Naive thymus-derived CD4-positive, alpha-beta T cell (primary cell): ENCODE measurements around the gene DTNB. TPM values are rescaled to one million over a fixed set of nuclear protein-coding genes. Genes with fewer than 3 reads are reported as not detected.
A peak's percentile ranks its signal among the peaks of the same experiment; 100 is the strongest.

Experiments used
- ATAC-seq: fragments of 150-1000 bp; cut with Tn5 transposase; 2 replicates; pipeline ENCODE4 v1.10.0; 2021; ENCODE audit warnings: mild to moderate bottlenecking, moderate library complexity
- CTCF ChIA-PET: fragments of 350-600 bp; sonication (Branson Sonifier 250); formaldehyde crosslinking; loops from one replicate; lab custom pipeline; 2021; ENCODE audit warnings: antibody characterized with exemption; lab: Charles Lee
- POLR2A ChIA-PET: fragments of 350-600 bp; sonication (Branson Sonifier 250); formaldehyde crosslinking; loops from one replicate; lab custom pipeline; 2021; ENCODE audit warnings: antibody characterized with exemption, inconsistent platforms; lab: Charles Lee
- DNase-seq, 9 donors: peaks; one replicate each; pipeline versions ENCODE4 v3.0.0 to v3.0.0-alpha.2; 2020 to 2022; ENCODE audit warnings: mixed read lengths in 1 of 9
- H3K27ac ChIP-seq: one replicate; pipeline ENCODE4 v1.7.0; 2013; ENCODE audit warnings: mild to moderate bottlenecking, low read depth, low read length, moderate library complexity
- H3K27me3 ChIP-seq, 2 donors: one replicate each; pipeline ENCODE4 v1.7.0; 2013; ENCODE audit warnings: low read length in 2 of 2, mild to moderate bottlenecking in 2 of 2, moderate library complexity in 2 of 2; ENCODE audit not compliant: control insufficient read depth in 2 of 2, insufficient read depth in 2 of 2
- H3K36me3 ChIP-seq, 3 experiments: 1 replicate in 2 of 3; 2 replicates in 1 of 3; pipeline ENCODE4 v1.7.0; 2013; ENCODE audit warnings: low read length in 3 of 3, mild to moderate bottlenecking in 3 of 3, moderate library complexity in 1 of 3; ENCODE audit not compliant: insufficient read depth in 3 of 3, control insufficient read depth in 2 of 3
- H3K4me1 ChIP-seq, 2 donors: one replicate each; pipeline ENCODE4 v1.7.0; 2013; ENCODE audit warnings: low read length in 2 of 2, mild to moderate bottlenecking in 2 of 2, moderate library complexity in 1 of 2; ENCODE audit not compliant: control insufficient read depth in 2 of 2, insufficient read depth in 2 of 2
- H3K4me3 ChIP-seq: 2 replicates; pipeline ENCODE4 v1.7.0; 2013; ENCODE audit warnings: mild to moderate bottlenecking, low read length
- H3K9me3 ChIP-seq, 3 experiments: 1 replicate in 2 of 3; 2 replicates in 1 of 3; pipeline ENCODE4 v1.7.0; 2013; ENCODE audit warnings: low read length in 3 of 3; ENCODE audit not compliant: control insufficient read depth in 2 of 3
- H3K27ac Mint-ChIP-seq, 9 donors: one replicate each; pipeline ENCODE4 v1.8.0; 2020 to 2022; ENCODE audit warnings: mixed read lengths in 9 of 9, mild to moderate bottlenecking in 8 of 9, moderate library complexity in 5 of 9, inconsistent platforms in 2 of 9
- H3K27me3 Mint-ChIP-seq, 5 donors: one replicate each; pipeline ENCODE4 v1.8.0; 2021 to 2022; ENCODE audit warnings: mixed read lengths in 5 of 5, mild to moderate bottlenecking in 1 of 5
- H3K36me3 Mint-ChIP-seq, 5 donors: one replicate each; pipeline ENCODE4 v1.8.0; 2020 to 2022; ENCODE audit warnings: mixed read lengths in 5 of 5, mild to moderate bottlenecking in 3 of 5, inconsistent platforms in 1 of 5
- H3K4me1 Mint-ChIP-seq, 7 donors: one replicate each; pipeline ENCODE4 v1.8.0; 2020 to 2022; ENCODE audit warnings: mixed read lengths in 7 of 7, mild to moderate bottlenecking in 3 of 7, inconsistent platforms in 1 of 7
- H3K4me3 Mint-ChIP-seq, 10 donors: one replicate each; pipeline ENCODE4 v1.8.0; 2020 to 2022; ENCODE audit warnings: mild to moderate bottlenecking in 10 of 10, mixed read lengths in 10 of 10, moderate library complexity in 6 of 10, inconsistent platforms in 2 of 10
- H3K9me3 Mint-ChIP-seq, 11 donors: one replicate each; pipeline ENCODE4 v1.8.0; 2020 to 2022; ENCODE audit warnings: mixed read lengths in 11 of 11, mild to moderate bottlenecking in 4 of 11, inconsistent platforms in 1 of 11, moderate library complexity in 1 of 11
- intact Hi-C, 2 donors: fragments of 100-400 bp; cut with micrococcal nuclease; formaldehyde crosslinking; loops; one replicate each; pipeline ENCODE4 v1.15.1; 2023
- polyA plus RNA-seq, 2 donors: library from polyadenylated mRNA; unstranded; fragments of 300-500 nt; fragmentation: Illumina TruSeq; gene quantifications; one replicate each; pipeline ENCODE4 v1.2.3, GENCODE V29; 2021
- total RNA-seq, 6 experiments: library from RNA in 5 of 6; stranded (reverse) in 5 of 6; gene quantifications; 1 replicate in 5 of 6; 2 replicates in 1 of 6; pipeline ENCODE4 v1.2.3 and lab custom pipeline; 2021 to 2026

The DTNB gene
- total and polyA plus RNA-seq, 7 experiments from 2014 or later: 17.0 to 56.2 (median 33.1) TPM

DNA sequence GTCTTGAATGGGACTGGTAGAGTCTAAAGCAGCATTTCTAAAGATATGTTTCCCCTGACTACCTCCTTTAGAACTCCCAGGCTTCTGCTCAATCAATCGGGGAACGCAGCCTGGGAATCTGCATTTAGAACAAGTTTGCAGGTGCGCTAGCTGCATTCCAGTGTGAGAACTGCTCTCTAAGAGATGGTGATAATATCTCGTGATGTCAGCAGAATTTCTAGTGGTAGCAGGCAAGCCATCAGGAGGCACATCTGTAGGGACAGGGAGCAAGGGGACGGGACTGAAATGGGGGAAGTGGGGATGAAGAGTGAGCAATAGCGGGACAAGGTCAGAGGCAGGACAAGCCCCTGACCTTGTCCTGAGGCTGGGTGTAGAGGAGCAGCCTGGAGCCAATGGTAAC, 211.4 kb downstream of the DTNB start:
- Histone ChIP-seq H3K9me3 (no peaks in the 10 kb centered on the region), H3K36me3 (no peaks in the 10 kb centered on the region), H3K4me1 (no peaks in the 10 kb centered on the region), H3K27ac (no peak overlapping the region), H3K27me3 (no peaks in the 10 kb centered on the region), H3K4me3 (no peak overlapping the region)
- CTCF ChIA-PET: no interaction called here
- no peak overlapping the region for H3K27ac Mint-ChIP-seq
- no peak for ATAC-seq
- H3K4me1 Mint-ChIP-seq: peaks cover 0 to 5% (median 0%) of the 10 kb centered on the region in 7 donors
- no peak overlapping the region for H3K4me3 Mint-ChIP-seq
- intact Hi-C loops: no loop called here
- no peak for DNase-seq
- H3K9me3 Mint-ChIP-seq: peaks cover 0 to 5% (median 0%) of the 10 kb centered on the region in 11 donors
- peaks cover 4 to 34% (median 12%) of the 10 kb centered on the region in 5 donors for H3K36me3 Mint-ChIP-seq
- H3K27me3 Mint-ChIP-seq: no peaks in the 10 kb centered on the region
- POLR2A ChIA-PET: no interaction called here

DNA sequence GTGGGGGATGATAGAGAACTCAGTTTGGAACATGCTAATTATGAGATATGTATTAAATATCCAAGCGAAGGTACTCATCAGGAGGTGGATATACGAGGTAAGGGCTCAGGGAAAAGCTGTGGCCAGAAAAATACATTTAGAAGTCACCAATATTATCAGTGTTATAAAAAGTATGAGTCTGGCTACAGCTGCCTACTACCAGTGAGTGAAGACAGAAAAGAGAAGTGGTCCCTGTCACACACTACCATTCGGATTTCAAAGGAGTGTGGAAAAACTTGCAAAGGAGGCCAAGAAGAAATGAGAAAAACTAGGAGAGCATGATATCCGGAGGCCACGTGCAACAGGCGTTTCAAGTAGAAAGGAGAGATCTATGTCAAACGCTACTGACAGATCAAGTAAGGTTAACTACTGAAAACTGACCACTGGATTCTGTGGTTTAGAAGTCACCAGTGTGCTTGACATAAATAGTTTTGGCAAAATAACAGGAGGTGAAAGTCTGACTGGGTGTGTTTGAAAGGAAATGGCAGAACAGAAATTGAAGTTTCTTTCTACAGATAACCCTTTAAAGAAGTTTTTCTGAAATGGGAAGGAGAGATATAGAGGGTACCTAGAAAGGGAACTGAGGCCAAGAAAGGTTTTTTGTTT, 213.0 kb downstream of the DTNB start:
- H3K4me3 Mint-ChIP-seq: no peak overlapping the region
- Histone ChIP-seq H3K9me3 (no peaks in the 10 kb centered on the region), H3K4me1 (no peaks in the 10 kb centered on the region), H3K4me3 (no peak overlapping the region), H3K36me3 (no peaks in the 10 kb centered on the region), H3K27me3 (no peaks in the 10 kb centered on the region), H3K27ac (no peak overlapping the region)
- peaks cover 0 to 5% (median 0%) of the 10 kb centered on the region in 11 donors for H3K9me3 Mint-ChIP-seq
- H3K36me3 Mint-ChIP-seq: peaks cover 4 to 31% (median 13%) of the 10 kb centered on the region in 5 donors
- POLR2A ChIA-PET: interaction anchor here (0.5 kb wide), 1 partner anchor 41 kb away, joined by 3 read pairs; no protein-coding TSS in a partner anchor
- ATAC-seq (no peak), DNase-seq (no peak)
- intact Hi-C loops: no loop called here
- peaks cover 0 to 5% (median 0%) of the 10 kb centered on the region in 7 donors for H3K4me1 Mint-ChIP-seq
- no peaks in the 10 kb centered on the region for H3K27me3 Mint-ChIP-seq
- H3K27ac Mint-ChIP-seq: peak overlapping the region in 1 of 9 donors; percentile 20
- CTCF ChIA-PET: no interaction called here

DNA sequence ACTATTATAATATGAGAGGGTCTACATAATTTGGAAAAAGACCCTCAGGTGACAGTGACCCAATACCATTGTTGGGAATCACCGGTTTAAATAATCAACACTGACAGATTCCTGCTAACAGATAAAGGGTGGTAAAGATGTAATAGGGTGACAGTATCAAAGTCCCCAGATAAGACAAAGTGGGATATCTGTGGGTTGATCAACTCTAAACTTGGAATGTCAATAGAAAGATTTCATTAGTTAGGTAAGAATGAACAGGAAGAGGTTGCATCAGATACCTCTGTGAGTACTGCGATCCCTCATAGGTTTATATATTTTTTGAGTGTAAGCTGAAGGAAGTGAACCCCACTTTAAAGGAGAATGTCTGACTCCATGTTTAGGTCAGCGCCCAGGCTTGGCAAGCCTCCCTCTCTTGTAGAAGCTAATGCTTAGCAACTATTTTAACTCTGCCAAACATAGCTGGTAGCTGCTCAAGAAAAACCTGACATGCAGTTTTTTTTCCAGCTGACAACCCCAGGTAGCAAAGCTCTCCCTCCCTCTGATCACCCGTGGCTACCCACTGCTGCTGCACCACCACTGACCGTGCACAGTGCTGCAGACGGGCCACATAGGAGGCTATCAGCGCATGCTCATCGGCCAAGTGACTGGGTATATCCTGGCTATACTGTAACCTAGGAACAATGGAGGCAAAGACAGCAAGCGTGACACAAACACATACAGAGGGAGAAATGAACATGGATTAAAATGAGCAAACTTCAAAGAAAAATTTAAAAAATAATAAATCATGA, 218.4 kb downstream of the DTNB start:
- no peaks in the 10 kb centered on the region for H3K9me3 ChIP-seq
- H3K4me3 Mint-ChIP-seq: no peak overlapping the region
- H3K36me3 Mint-ChIP-seq: peaks cover 9 to 38% (median 29%) of the 10 kb centered on the region in 5 donors
- H3K27ac Mint-ChIP-seq: peak overlapping the region in 1 of 9 donors; percentile 57
- peaks cover 0 to 2% (median 0%) of the 10 kb centered on the region in 11 donors for H3K9me3 Mint-ChIP-seq
- no peaks in the 10 kb centered on the region for H3K27me3 Mint-ChIP-seq
- H3K36me3 ChIP-seq: no peaks in the 10 kb centered on the region
- H3K27me3 ChIP-seq: no peaks in the 10 kb centered on the region
- no peak for ATAC-seq
- no peaks in the 10 kb centered on the region for H3K4me1 ChIP-seq
- H3K4me3 ChIP-seq: no peak overlapping the region
- H3K4me1 Mint-ChIP-seq: peaks cover 0 to 38% (median 0%) of the 10 kb centered on the region in 7 donors
- DNase-seq: no peak
- H3K27ac ChIP-seq: no peak overlapping the region
- CTCF ChIA-PET: no interaction called here
- intact Hi-C loops: loop anchor here (5.0 kb wide), 2 partner anchors 57 to 78 kb away; no protein-coding TSS in a partner anchor
- POLR2A ChIA-PET: interaction anchor here (0.6 kb wide), 1 partner anchor 216 kb away, joined by 3 read pairs; no protein-coding TSS in a partner anchor

DNA sequence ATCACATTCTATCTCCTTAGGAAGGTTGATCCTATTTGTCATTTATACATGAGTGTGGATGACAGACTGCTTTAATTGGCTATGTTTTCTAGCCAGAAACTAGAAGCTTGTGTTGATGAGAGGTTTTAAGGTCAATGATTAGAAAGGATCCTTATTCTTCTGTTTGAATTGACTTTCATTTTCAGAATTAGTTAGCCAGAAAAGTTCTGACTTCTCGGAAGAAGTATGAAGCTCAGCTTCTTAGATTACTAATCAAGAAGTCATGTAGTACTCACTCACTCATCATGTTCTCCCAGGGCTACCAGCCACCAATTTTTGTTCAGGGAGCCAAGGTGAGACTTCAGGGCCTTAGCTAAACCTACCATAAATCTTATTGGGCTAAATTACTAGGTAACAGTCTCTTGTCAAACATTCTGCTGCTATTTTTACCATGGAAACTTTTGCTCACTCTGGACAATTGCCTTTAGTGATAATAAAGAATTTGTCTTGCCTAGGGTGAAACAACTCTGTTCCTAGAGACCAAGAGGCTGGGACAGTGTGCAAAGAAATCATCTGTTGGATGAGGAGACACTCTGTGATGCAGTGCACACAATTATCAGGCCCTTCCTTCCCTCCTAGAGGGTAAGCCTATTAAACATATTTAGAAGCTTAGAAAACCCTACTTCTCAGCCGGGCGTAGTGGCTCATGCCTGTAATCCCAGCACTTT, 220.0 kb downstream of the DTNB start:
- peaks cover 0 to 38% (median 0%) of the 10 kb centered on the region in 7 donors for H3K4me1 Mint-ChIP-seq
- H3K27ac Mint-ChIP-seq: peak overlapping the region in 2 of 9 donors; percentile 30 to 96
- peak in 1 of 9 donors; percentile 33 for DNase-seq
- no peaks in the 10 kb centered on the region for H3K27me3 Mint-ChIP-seq
- intact Hi-C loops: loop anchor here (1.0 to 5.0 kb wide), 3 partner anchors 59 to 76 kb away; no protein-coding TSS in a partner anchor
- H3K4me3 Mint-ChIP-seq: peak overlapping the region in 1 of 10 donors; percentile 81
- ATAC-seq: no peak
- Histone ChIP-seq H3K27me3 (no peaks in the 10 kb centered on the region), H3K36me3 (no peaks in the 10 kb centered on the region), H3K9me3 (no peaks in the 10 kb centered on the region), H3K4me3 (no peak overlapping the region), H3K4me1 (no peaks in the 10 kb centered on the region), H3K27ac (no peak overlapping the region)
- peaks cover 0 to 2% (median 0%) of the 10 kb centered on the region in 11 donors for H3K9me3 Mint-ChIP-seq
- ChIA-PET CTCF (interaction anchor here (0.7 to 1.0 kb wide), 2 partner anchors 77 to 114 kb away, joined by 3 read pairs; no protein-coding TSS in a partner anchor), POLR2A (no interaction called here)
- H3K36me3 Mint-ChIP-seq: peaks cover 9 to 47% (median 30%) of the 10 kb centered on the region in 5 donors

DNA sequence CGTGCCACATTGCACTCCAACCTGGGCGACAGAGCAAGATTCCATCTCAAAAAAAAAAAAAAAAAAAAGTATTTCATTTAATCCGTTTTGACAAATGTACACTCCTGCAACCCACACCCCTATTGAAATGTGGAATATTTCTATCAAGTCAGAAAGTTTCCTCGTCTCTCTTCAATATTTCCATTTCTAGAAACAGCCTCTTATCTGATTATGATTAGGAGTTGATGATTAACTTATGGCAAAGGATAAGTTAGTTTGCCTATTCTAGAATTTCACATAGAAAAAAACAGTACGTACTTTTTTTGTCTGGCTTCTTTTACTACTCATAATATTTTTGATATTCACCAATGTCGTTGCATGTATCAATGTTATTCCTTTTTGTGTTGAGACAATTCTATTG, 224.6 kb downstream of the DTNB start:
- Histone ChIP-seq H3K36me3 (no peaks in the 10 kb centered on the region), H3K27me3 (no peaks in the 10 kb centered on the region), H3K9me3 (no peaks in the 10 kb centered on the region), H3K4me1 (no peaks in the 10 kb centered on the region), H3K27ac (no peak overlapping the region), H3K4me3 (no peak overlapping the region)
- ChIA-PET POLR2A (no interaction called here), CTCF (no interaction called here)
- DNase-seq (no peak), ATAC-seq (no peak)
- H3K27ac Mint-ChIP-seq: no peak overlapping the region
- peaks cover 9 to 52% (median 40%) of the 10 kb centered on the region in 5 donors for H3K36me3 Mint-ChIP-seq
- peaks cover 0 to 2% (median 0%) of the 10 kb centered on the region in 11 donors for H3K9me3 Mint-ChIP-seq
- intact Hi-C loops: no loop called here
- H3K4me1 Mint-ChIP-seq: peaks cover 0 to 24% (median 0%) of the 10 kb centered on the region in 7 donors
- H3K27me3 Mint-ChIP-seq: no peaks in the 10 kb centered on the region
- H3K4me3 Mint-ChIP-seq: no peak overlapping the region

DNA sequence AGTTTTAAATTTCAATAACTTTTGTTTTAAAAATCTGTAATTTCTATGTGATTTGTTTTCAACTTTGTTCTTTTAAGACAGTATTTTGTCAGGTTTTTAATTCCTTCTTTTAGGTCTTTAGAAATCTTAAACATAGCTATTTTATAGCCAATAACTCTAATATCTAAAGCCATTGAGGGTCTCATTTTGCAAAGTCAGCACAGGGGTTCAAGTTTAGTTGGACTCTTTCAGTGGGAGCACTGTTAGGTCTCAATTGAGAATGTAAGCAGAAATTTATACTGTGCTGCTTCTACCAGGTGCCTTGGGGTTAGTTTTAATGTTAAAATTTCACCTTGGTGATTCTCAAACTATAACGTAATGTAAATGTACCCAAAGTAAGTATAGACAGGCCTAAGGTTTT, 226.4 kb downstream of the DTNB start:
- Mint-ChIP-seq H3K36me3 (peaks cover 7 to 40% (median 32%) of the 10 kb centered on the region in 5 donors), H3K27me3 (no peaks in the 10 kb centered on the region), H3K4me1 (peaks cover 0 to 7% (median 0%) of the 10 kb centered on the region in 7 donors), H3K27ac (no peak overlapping the region), H3K4me3 (no peak overlapping the region), H3K9me3 (peaks cover 0 to 2% (median 0%) of the 10 kb centered on the region in 11 donors)
- Histone ChIP-seq H3K27ac (no peak overlapping the region), H3K27me3 (no peaks in the 10 kb centered on the region), H3K9me3 (no peaks in the 10 kb centered on the region), H3K36me3 (no peaks in the 10 kb centered on the region), H3K4me3 (no peak overlapping the region), H3K4me1 (no peaks in the 10 kb centered on the region)
- ATAC-seq (no peak), DNase-seq (no peak)
- CTCF ChIA-PET: no interaction called here
- intact Hi-C loops: no loop called here
- POLR2A ChIA-PET: no interaction called here
